NCI-H1694 treated with DMSO at 0.1 percent for 48 hours (cell line): ENCODE data around the gene TVP23A.

Experiments used
- DNase-seq: peaks from one replicate; lab custom pipeline; 2025; lab: John Stamatoyannopoulos, UW

The TVP23A gene

DNA sequence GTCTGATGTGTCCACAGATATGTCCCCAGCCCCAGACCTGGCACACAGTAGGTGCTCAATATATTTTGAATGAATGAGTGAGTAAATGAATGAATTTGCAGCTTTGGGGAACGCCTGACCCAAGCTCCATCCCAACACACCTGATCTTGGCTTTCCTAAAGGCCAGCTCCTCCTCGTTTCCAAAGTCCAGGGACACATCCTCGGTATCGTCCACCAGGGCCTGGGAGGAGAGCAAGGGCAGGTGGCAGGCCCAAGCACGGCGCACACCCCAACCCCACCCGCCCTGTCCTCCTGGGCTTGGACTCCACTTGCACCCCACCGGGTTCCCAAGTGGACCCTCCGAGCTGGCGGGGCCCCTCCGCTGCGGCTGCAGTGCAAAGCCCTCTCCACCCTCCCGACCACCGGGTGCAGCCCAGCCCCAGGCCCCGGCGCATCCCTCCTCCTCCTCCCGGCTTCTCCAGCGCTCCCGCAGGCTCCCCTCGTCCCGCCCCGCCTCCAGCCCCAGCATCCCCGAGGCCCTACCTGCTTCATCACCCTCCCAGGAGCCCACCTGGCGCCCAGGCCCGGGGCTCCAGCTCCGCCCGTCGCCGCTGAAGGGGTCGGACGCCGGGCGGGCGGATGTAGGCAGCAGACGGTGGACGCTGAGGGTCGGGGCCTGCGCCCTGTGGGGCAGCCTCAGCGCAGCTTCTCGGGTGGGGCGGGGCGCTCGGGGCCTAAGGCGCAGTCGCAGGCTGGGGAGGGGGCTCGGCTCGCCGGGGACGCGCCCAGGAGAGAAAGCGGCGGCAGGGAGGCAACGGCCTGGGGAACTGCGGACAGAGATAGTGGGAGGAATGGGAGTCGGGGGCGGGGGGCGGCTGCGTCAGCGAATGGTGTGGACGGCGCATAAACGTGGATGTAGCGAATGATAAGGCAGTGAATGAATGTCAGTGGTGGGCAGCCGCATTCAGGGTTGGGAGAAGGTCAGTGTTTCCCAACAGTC is at the start of gene TVP23A:
TVP23A (minus strand) TSS at position 832 of the 979 bp plus-strand sequence; CDS start at position 531, 301 bp downstream.
- DNase-seq: no peak

DNA sequence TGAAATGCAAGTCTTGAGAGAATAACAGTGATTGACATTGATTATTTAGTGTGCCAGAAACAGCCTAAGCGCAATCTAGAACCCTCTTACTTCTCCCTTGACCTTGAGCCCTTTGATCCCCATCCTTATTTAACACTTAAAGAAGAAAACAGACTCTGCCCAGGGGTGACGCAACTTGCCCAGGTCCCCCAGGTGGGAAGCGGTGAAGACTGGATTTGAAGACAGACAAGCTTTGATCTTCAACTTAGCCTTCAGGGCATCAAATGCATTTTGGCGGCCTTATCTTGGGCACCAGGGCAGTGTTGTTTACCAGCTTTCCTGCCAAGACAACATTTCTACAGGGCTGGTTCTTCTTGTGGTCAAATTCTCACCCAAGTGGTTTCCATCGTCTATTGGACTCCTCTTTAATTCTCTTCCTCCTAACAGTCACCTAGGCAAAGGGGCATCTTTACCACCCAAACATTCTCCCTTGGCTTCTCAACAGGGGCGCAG is 49.6 kb upstream of the TVP23A start:
- DNase-seq: no peak

DNA sequence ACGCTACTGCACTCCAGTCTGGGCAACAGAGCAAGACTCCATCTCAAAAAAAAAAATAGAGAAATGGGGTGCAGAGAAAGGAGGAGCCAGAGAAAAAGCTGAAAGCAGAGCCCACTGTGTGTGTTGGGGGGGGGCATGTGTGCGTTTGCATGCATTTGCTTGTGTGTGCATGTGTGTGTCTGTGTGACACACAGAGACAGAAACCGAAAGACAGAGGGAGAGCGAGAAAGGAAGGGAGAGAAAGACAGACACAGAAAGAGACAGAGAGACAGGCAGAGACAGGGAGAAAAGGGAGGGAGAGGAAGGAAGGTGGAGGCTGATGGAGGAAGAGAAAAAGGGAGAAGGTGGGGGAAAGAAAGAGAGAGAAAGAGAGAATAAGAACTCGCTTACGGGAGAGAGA is 48.6 kb upstream of the TVP23A start:
- no peak for DNase-seq

- DNase-seq: no peak
These were observed 47.7 kb upstream of the TVP23A start for GRCh38 chr16:10865991-10866966.

DNA sequence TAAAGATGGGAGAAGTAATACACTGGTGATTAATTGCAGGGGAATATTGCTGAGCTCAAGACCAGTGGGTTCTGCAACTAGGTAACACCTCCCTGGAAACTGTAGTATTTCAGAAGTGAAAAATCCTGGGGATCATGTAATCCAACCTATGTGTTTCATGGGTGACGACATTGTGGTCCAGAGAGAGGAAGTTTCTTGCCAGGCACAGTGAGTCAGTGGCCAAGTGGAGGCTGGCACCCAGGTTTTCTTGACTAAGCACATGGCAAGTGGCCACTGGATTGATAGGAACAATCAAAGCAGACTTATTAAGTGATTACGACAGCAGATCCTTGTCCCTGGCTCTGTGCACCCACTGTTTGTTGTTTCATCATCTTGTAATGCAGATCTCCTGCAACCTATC is 43.8 kb upstream of the TVP23A start:
- no peak for DNase-seq

DNA sequence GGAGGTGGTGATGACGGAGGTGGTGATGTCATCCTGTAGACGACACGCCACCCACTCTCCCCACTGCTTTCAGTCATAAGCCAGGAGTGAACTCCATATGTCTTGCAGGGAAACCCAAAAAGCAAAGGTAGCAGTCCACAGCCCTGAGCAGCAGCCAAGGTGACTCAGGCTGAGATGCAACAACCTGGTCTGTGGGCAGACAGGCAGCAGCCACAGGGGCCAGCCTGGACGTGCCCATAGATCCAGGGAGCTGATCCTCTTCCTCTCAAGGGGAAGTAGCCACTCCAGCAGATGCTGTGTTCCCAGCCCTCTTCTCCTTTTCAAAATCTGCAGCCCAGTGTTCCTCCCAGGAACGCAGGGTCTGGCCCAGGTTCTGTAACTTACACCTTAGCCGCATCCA is 41.1 kb upstream of the TVP23A start:
- no peak for DNase-seq

- DNase-seq: no peak
These were observed 40.4 kb upstream of the TVP23A start for GRCh38 chr16:10859020-10859419.

DNA sequence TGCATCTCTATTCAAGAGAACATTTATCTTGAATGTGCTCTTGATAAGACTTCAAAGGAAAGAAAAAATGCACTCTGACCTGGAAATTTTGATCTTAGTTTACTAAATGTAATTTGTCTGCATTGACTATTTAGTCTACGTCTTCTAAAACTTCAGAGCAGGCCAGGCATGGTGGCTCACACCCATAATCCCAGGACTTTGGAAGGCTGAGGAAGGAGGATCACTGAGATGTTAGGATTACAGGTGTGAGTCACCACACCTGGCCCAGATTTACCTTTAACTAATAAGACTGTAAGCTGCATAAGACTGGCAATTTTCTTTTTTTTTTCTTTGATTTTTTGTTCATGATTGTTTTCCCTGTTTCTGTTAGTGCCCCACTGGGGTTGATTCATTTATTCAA is 39.6 kb upstream of the TVP23A start:
- no peak for DNase-seq

DNA sequence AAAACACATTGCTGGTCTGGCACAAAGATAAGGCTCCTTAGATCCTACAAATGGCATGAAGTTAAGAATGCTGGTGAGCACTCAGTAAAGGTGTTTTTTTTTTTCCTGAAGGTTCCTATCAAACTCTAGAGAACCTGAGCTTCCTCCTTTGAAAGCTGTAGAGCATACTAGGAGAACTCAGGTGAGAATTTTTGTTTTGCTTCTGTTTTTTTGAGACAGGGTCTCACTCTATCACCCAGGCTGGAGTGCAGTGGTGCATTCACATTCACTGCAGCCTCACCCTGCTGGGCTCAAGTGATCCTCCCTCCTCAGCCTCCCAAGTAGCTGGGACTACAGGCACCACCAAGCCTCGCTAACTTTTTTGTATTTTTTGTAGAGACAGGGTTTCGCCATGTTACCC is 37.4 kb upstream of the TVP23A start:
- DNase-seq: no peak

DNA sequence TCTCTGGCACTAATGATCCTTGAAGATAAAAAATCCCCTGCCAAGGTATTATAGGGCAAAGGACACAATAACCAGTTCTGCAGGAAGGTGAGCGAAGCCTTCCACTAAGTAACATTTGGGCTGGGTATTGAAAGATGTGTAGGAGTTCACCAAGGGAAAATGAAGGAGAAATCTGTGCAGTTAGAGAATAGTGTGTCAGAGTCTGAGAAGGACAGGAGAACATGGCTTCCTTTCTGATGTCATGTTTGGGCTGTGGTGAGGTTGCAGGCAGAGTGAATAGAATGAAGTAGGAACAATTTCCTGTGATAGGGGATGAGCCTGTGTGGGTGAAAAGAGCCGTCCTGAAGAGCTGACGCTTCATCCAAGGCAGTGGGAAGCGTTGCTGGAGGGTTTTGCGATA is 34.4 kb upstream of the TVP23A start:
- no peak for DNase-seq

DNA sequence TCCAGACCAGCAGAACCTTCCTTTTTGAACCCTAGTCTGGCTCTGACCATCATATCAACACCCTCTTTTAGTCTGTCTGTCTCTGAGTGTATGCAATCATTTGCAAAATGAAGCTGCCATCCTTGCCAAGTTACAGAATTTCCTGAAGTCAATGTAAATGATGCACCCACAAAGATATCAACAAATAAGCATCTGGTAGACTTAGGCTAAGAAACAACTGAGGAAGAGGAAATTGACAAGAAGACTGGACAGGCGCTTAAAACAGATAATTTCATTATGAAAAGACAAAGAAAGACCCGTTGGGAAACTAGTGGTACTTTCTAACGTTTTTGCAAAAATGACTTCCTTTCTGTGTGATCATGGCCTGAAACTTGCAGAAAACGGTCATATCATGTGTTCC is 33.7 kb upstream of the TVP23A start:
- DNase-seq: no peak

DNA sequence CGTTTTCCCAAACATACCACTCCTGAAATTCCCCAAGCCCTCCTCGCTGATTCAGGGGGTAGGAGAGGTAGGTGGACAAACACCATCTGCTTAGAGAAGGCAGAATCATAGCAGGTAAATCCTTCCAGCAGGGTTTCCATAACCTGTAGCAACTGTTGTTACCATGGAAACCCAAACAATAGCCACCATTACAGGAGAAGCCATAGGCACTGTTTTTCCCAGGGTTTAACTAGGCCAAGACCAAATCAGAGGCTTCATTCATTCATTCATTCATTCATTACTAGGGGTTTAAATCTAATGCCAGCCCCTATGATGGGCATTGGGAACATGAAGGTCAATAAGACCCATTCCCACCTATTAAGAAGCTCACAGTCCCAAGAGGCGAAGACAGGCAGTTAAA is 32.9 kb upstream of the TVP23A start:
- DNase-seq: no peak

GRCh38 chr16:10850478-10850850 is 31.9 kb upstream of the TVP23A start:
- no peak for DNase-seq

DNA sequence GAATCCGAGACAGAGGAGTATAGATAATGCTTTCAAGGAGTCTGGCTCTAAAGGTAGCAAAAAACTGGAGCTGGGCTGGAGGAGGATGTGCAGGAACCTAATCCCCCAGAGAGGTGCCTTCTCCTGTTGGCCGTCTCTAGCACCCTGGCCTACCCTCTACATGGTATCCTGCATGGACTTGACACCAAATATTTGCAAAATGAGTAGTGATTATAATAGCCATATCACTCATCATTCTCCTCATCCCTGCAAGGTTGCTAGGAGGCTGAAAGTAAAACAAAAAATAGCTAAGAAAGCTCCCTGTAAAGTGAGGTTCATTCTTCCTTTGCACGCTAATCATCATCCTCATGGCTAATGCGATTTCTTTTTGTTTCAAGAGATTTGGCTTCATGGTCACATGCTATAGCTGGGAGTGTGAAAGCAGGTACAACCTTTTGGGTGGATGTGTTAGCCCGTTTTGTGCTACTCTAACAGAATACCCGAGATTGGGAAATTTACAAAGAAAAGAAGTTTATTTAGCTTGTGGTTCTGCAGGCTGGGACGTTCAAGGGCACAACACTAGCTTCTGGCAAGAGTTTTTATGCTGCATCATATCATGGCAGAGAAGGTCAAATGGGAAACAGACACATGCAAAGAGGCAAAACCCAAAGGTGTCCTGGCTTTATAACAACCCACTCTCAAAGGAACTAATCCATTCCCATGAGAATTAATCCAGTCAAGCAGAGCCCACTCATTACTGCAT is 31.3 kb upstream of the TVP23A start:
- no peak for DNase-seq

DNA sequence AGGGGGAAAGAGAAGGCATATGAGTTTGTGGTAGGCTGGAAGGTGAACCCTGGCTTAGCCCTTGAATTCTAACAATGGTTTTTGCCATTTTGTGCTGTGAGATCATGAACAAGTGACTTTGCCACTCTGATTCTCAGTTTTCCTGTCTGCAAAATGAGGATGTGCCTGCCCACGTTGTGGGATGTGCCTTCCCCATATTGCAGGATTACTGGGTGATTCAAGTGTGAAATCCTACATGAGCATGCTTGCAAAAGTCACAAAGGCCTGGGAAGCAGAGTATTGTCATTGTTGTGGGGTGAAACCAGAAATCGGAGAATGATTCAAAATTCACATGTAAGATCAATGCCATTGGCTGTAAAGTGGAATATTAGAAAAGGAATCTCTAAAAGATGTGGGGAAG is 28.6 kb upstream of the TVP23A start:
- DNase-seq: no peak

DNA sequence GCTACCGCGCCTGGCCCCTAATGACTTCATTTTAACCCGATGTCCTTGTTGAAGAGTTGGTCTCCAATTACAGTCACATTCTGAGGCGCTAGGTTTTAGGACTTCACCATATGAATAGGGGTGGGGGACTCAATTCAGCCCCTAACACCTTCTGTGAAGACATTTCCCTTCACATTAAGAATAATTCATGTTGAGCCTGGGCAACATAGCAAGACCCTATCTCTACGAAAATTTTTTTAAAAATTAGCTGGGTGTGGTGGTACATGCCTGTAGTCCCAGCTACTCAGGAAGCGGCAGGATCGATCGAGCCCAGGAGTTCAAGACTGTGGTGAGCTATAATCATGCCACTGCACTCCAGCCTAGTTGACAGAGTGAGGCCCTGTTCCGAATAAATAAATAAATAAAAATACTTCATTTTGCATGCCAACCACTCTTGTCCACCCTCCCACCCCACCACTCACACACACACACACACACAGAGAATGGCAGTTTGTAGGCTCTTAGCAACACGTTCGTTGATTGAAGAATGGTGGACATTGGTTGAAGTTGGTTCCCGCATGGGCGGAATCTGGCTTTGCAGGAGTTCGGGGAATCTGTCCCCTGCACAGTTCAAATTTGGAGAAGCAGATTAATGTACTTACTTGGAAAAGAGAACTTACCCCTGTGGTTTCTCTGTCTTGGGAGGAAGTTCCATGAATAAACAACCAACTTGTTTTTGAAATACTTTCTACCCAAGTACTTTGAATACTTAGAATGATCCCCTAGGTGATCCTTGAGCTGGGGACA is 27.8 kb upstream of the TVP23A start:
- DNase-seq: no peak

DNA sequence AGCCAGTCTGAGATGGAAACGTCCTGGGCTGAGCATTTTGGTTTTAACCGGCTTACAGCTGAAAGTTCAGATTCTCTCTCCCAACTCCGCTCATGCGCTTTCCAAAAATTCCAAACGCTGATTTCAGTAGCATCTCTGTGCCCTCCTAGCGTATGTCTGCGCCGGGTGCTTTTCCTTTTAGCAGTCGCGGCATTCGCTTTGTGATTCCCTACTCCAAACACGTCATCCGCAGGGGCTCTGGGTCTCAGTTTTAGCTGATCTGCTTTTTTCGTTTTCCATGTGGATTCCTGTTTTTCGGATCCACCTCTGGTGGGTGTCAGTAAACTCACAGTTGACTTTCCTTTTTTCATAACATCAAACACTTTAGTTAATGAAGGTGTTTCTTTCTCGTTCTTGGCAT is 22.1 kb upstream of the TVP23A start:
- no peak for DNase-seq

DNA sequence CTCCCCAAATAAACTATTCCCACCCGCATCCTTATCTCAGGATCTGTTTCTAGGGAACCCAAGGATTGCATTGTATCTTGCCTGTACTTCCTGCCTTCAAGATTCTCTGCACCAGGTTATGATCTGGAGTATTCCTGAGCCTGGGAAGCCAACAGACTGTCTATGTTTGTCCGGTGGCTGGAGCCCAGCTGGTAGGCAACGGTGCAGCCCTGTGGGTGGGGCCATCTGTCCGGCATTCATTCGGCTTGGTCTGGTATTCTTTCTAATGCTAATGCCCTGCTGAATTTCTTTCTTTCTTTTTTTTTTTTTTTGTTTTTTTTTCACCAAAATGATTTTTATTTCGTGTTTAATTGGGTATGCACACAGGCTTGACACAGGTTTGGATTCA is 20.7 kb upstream of the TVP23A start:
- DNase-seq: no peak

DNA sequence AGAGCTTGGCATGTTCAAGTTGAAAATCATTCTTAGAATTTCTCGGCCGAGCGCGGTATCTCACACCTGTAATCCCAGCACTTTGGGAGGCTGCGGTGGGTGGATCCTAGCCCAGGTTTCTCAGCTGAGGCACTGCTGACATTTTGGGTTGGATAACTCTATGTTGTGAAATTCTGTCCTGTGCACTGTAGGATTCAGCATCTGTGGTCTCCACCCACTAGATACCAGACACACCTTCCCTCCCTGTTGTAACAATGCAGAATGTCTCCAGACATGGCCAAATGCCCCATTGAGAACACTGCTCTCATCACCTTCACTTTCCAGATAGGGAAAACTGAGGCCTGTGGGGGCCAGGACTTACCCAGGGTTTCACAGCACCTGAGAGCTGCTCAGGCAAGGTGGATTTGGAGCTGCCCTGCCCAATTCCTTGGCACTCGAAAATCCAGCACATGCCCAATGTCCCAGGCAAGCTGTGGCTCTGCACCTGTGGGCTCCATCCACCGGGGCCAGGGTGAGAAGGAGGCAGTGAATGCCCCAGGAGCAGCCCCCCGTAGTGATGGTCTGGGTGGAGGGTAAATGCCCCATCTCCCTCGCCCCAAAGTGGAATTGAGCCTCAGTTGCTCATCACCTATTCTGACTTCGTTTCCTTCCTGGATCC is 20.2 kb upstream of the TVP23A start:
- DNase-seq: no peak

DNA sequence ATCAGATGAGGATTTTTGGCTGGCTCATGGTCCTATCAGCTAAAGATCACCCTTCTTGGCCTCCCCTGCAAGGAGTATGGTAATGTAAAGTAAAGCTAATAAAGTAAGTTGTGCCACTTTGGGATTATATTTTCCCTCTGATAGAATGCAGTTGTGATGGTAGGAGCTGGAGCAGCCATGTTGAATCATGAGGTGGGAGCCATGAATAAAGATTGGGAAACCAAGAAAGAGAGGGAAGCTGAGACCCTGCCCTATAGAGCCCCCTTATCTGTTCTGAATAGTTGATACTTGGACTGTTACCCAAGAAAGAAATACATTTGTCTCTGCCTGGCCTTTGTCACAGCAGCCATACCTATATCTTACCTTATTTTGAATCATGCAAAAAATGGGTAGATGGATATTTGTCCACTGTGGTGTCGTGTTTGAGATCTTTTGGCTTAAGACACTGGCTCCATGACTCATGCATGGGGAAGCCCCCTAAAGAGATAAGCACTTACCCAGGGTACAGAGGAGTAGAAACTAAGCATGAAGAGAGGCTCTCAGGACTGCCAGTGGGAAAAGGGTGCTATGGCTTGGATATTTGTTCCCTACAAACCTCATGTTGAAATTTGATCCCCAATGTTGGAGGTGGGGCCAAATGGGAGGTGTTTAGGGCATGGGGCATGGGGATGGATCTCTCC is 17.7 kb upstream of the TVP23A start:
- DNase-seq: no peak
